HL-60 (cell line): ENCODE results near the gene KRCC1.
"Not testable (repeated sequence)": the region's sequence is repeated elsewhere in the genome, so short reads cannot be mapped to it uniquely, and the experiment has no call there.

Experiments used
- DNase-seq, 2 experiments: peaks; one replicate each; pipeline ENCODE4 v3.0.0-alpha.2; 2010 to 2020; ENCODE audit warnings: low read depth in 1 of 2, low spot score in 1 of 2
- H3K27ac ChIP-seq: fragments of 250-450 bp; sonication (Bioruptor Pico); replicated peaks from 2 replicates; pipeline ENCODE4 v1.5.1; 2020; ENCODE audit warnings: mild to moderate bottlenecking, moderate library complexity
- H3K27me3 ChIP-seq: fragments of 250-450 bp; sonication (Bioruptor Pico); 2 replicates; pipeline ENCODE4 v1.5.1; 2021; ENCODE audit warnings: mild to moderate bottlenecking, moderate library complexity; ENCODE audit not compliant: insufficient read depth, poor library complexity, severe bottlenecking
- H3K4me3 ChIP-seq: replicated peaks from 2 replicates; pipeline ENCODE4 v1.5.1; 2011; ENCODE audit warnings: mild to moderate bottlenecking, control low read depth, low read length; ENCODE audit not compliant: insufficient read depth
- GABPA ChIP-seq: IDR thresholded peaks from 2 replicates; pipeline ENCODE4 v1.6.1; 2012; ENCODE audit warnings: low read depth
- POLR2AphosphoS5 ChIP-seq: IDR thresholded peaks from 2 replicates; pipeline ENCODE4 v1.6.1; 2012; ENCODE audit warnings: low read depth
- REST ChIP-seq: IDR thresholded peaks from 2 replicates; pipeline ENCODE4 v1.6.1; 2012; ENCODE audit warnings: low read depth; ENCODE audit not compliant: insufficient replicate concordance
- SPI1 ChIP-seq: IDR thresholded peaks from 2 replicates; pipeline ENCODE4 v1.6.1; 2012; ENCODE audit warnings: low read depth, mild to moderate bottlenecking, borderline replicate concordance
- TF ChIP-seq, protein P1 (sequence below): IDR thresholded peaks from one replicate; pipeline ENCODE4 v1.5.1; 2011; ENCODE audit warnings: low read length, control low read depth, inconsistent platforms; ENCODE audit not compliant: insufficient read depth

Gene KRCC1

DNA sequence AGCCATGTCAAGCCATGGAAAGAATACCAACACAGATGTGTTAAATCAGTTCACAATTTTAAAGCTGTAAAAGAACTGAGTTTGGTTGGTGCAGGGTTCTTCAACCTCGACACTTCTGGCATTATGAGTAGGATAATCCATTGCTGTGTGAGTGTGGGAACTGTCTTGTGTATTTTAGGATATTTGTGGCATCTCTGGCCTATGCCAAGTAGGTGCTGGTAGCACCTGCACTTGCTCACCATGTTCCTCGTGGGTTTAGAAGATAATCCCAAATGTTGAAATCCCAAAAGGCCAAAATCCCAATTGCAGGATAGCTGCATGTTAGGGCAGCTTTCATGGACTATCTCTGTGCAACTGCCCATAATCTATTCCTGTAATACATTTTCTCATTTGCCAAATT is 3.8 kb downstream of the KRCC1 start:
- no peak overlapping the region for H3K4me3 ChIP-seq
- TF ChIP-seq SPI1, result no peak
- TF ChIP-seq GABPA, result no peak
- TF ChIP-seq POLR2AphosphoS5, result no peak
- TF ChIP-seq, protein P1, sequence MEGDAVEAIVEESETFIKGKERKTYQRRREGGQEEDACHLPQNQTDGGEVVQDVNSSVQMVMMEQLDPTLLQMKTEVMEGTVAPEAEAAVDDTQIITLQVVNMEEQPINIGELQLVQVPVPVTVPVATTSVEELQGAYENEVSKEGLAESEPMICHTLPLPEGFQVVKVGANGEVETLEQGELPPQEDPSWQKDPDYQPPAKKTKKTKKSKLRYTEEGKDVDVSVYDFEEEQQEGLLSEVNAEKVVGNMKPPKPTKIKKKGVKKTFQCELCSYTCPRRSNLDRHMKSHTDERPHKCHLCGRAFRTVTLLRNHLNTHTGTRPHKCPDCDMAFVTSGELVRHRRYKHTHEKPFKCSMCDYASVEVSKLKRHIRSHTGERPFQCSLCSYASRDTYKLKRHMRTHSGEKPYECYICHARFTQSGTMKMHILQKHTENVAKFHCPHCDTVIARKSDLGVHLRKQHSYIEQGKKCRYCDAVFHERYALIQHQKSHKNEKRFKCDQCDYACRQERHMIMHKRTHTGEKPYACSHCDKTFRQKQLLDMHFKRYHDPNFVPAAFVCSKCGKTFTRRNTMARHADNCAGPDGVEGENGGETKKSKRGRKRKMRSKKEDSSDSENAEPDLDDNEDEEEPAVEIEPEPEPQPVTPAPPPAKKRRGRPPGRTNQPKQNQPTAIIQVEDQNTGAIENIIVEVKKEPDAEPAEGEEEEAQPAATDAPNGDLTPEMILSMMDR, result no peak
- TF ChIP-seq REST, result no peak
- H3K27ac ChIP-seq, result no peak overlapping the region
- no peaks in the 10 kb centered on the region for H3K27me3 ChIP-seq
- no peak for DNase-seq

DNA sequence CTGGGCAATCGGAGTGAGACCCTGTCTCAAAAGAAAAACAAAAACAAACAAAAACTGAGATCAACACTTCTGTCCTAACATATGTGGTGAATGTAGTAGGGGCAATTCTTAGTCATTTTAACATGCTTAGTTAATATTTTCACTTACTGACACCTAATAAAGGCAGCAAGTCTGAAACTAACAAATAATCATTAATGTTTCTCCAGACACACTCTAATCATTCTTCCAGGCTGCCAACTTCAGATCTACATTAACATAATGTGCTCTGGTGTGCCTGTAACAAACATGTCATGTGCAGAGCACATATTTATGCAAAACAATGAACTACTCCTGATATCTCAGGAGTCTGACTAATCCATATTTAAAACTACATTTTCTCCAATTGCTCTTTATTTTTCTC is 6.0 kb downstream of the KRCC1 start:
- no peak for DNase-seq
- TF ChIP-seq, protein P1, result no peak
- TF ChIP-seq GABPA, result no peak
- no peak for TF ChIP-seq SPI1
- TF ChIP-seq REST, result no peak
- no peak for TF ChIP-seq POLR2AphosphoS5
- H3K4me3 ChIP-seq, result no peak overlapping the region
- H3K27ac ChIP-seq, result no peak overlapping the region
- no peaks in the 10 kb centered on the region for H3K27me3 ChIP-seq

DNA sequence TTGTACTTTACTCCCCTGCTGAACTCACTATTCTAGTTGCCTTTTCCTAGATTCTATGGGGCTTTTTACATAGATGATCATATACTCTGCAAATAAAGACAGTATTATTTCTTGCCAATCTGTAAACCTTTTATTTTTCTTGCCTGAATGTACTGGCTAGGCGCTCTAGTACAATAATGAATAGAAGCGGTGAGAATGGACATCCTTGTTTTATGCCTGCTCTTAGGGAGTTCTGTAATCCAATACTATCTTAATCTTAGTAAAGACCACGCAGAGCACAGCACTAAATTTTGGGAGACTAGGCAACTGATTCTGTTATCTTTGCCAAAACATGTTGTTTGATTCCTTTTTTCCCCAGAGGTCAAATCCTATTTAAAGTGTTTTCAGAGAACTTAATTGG is 7.0 kb downstream of the KRCC1 start:
- H3K4me3 ChIP-seq, result no peak overlapping the region
- TF ChIP-seq SPI1 (no peak), GABPA (no peak), POLR2AphosphoS5 (no peak), REST (no peak)
- TF ChIP-seq, protein P1, result no peak
- DNase-seq, result no peak
- no peak overlapping the region for H3K27ac ChIP-seq
- no peaks in the 10 kb centered on the region for H3K27me3 ChIP-seq

GRCh38 chr2:88045561-88045960 is 10.0 kb downstream of the KRCC1 start:
- not testable (repeated sequence) for H3K27me3 ChIP-seq, DNase-seq, H3K4me3 ChIP-seq, H3K27ac ChIP-seq
